SK-N-SH (cell line): ENCODE data around the gene PLEKHA8.

Experiments used
- MAX ChIP-seq: IDR thresholded peaks from 2 replicates; pipeline ENCODE4 v1.4.0; 2012; ENCODE audit warnings: low read depth
- POLR2AphosphoS5 ChIP-seq: IDR thresholded peaks from 2 replicates; pipeline ENCODE4 v1.6.1; 2012; ENCODE audit warnings: low read depth, low read length
- SIN3A ChIP-seq: IDR thresholded peaks from 2 replicates; pipeline ENCODE4 v1.6.1; 2012; ENCODE audit warnings: low read depth, mild to moderate bottlenecking, low read length, moderate library complexity, borderline replicate concordance
- SMC3 ChIP-seq: IDR thresholded peaks from 2 replicates; pipeline ENCODE4 v1.6.1; 2012; ENCODE audit warnings: low read depth, low read length, improper control_type of control experiment
- TCF12 ChIP-seq: IDR thresholded peaks from 2 replicates; pipeline ENCODE4 v1.4.0; 2012
- YY1 ChIP-seq: IDR thresholded peaks from 2 replicates; pipeline ENCODE4 v1.4.0; 2012; ENCODE audit warnings: low read depth, mild to moderate bottlenecking
- TF ChIP-seq, protein P1 (sequence below): fragments of 200-600 bp; sonication (generic); IDR thresholded peaks from 2 replicates; pipeline ENCODE4 v1.6.1; 2017; ENCODE audit warnings: antibody characterized with exemption, mild to moderate bottlenecking, moderate library complexity

GRCh38 chr7:30150711-30151110 is 122.5 kb downstream of the PLEKHA8 start:
- TF ChIP-seq POLR2AphosphoS5: no peak
- TF ChIP-seq YY1: no peak
- no peak for TF ChIP-seq MAX
- TF ChIP-seq, protein P1, sequence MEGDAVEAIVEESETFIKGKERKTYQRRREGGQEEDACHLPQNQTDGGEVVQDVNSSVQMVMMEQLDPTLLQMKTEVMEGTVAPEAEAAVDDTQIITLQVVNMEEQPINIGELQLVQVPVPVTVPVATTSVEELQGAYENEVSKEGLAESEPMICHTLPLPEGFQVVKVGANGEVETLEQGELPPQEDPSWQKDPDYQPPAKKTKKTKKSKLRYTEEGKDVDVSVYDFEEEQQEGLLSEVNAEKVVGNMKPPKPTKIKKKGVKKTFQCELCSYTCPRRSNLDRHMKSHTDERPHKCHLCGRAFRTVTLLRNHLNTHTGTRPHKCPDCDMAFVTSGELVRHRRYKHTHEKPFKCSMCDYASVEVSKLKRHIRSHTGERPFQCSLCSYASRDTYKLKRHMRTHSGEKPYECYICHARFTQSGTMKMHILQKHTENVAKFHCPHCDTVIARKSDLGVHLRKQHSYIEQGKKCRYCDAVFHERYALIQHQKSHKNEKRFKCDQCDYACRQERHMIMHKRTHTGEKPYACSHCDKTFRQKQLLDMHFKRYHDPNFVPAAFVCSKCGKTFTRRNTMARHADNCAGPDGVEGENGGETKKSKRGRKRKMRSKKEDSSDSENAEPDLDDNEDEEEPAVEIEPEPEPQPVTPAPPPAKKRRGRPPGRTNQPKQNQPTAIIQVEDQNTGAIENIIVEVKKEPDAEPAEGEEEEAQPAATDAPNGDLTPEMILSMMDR: no peak
- TF ChIP-seq SIN3A: no peak
- no peak for TF ChIP-seq TCF12
- no peak for TF ChIP-seq SMC3
